ENCODE measurements around the gene ENTPD8.
"Not testable (repeated sequence)": the region's sequence is repeated elsewhere in the genome, so short reads cannot be mapped to it uniquely, and the experiment has no call there.

ENTPD8 gene

GRCh38 chr9:137388589-137389427 is 52.3 kb downstream of the ENTPD8 start:
- no peak overlapping the region for H3K4me3 Mint-ChIP-seq
- no peaks in the 10 kb centered on the region for H3K36me3 Mint-ChIP-seq (ENCODE audit: insufficient read depth)
- DNase-seq (ENCODE audit: low spot score in 2 of 2) = no peak
- no peak overlapping the region for H3K27ac Mint-ChIP-seq (ENCODE audit: low read depth)
- no peaks in the 10 kb centered on the region for H3K27me3 Mint-ChIP-seq
- no peak for ATAC-seq (replicated peaks; ENCODE audit: extremely low read depth, poor library complexity, severe bottlenecking)
- H3K9me3 Mint-ChIP-seq = no peaks in the 10 kb centered on the region
- H3K4me1 Mint-ChIP-seq = peaks cover 7% of the 10 kb centered on the region

- peak overlapping the region; percentile 51 for H3K4me3 Mint-ChIP-seq
- H3K27ac Mint-ChIP-seq (ENCODE audit: low read depth) = peak overlapping the region; percentile 77
- ATAC-seq (replicated peaks; ENCODE audit: extremely low read depth, poor library complexity, severe bottlenecking) (no peak), DNase-seq (ENCODE audit: low spot score in 2 of 2) (no peak)
- no peaks in the 10 kb centered on the region for H3K9me3 Mint-ChIP-seq
- no peaks in the 10 kb centered on the region for H3K36me3 Mint-ChIP-seq (ENCODE audit: insufficient read depth)
- H3K4me1 Mint-ChIP-seq = peaks cover 7% of the 10 kb centered on the region
- no peaks in the 10 kb centered on the region for H3K27me3 Mint-ChIP-seq
These were observed 53.1 kb downstream of the ENTPD8 start for GRCh38 chr9:137387891-137388560.

DNA sequence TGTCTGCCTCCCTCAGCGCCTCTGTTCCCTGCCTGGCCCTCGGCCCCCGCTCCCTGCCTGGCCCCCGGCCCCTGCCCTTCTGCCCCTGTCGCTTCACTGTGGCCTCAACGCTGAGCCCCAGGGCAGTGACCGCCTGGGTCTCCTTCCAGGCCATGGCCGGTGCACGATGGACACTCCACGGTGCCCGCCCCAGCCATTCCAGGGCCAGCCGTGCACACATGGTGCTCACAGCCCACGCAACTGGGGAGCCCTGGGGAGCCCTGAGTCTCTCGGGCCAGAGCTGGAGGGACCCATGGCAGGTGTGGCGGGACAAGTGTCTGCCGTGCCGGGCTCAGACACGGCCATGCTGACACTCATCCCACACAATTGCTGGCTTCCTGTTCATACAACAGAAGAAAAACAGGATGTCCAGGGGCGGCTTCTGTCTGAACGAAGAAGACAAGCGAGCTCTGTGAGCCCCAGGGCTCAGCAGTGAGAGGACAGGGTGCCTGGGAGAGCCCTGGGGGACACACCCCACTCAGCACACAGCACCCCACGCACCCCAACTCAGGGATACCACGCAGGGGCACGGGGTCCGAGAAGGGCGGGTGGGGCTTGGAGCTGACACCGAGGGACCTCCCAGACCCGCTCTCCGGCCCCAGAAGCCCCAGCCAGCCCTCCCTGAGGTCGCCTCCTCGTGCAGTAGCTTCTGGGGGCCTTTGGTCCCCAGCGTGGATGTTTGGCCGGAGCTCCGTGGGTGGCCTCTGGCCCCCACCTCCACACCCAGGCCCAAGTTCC is 53.9 kb downstream of the ENTPD8 start:
- Mint-ChIP-seq H3K36me3 (ENCODE audit: insufficient read depth) (no peaks in the 10 kb centered on the region), H3K27me3 (no peaks in the 10 kb centered on the region), H3K9me3 (no peaks in the 10 kb centered on the region), H3K27ac (ENCODE audit: low read depth) (peak overlapping the region; percentile 77), H3K4me3 (peak overlapping the region; percentile 51), H3K4me1 (peaks cover 7% of the 10 kb centered on the region)
- peak; percentile 58 for ATAC-seq (replicated peaks; ENCODE audit: extremely low read depth, poor library complexity, severe bottlenecking)
- DNase-seq (ENCODE audit: low spot score in 2 of 2) = peak in 1 of 2 donors; percentile 21

DNA sequence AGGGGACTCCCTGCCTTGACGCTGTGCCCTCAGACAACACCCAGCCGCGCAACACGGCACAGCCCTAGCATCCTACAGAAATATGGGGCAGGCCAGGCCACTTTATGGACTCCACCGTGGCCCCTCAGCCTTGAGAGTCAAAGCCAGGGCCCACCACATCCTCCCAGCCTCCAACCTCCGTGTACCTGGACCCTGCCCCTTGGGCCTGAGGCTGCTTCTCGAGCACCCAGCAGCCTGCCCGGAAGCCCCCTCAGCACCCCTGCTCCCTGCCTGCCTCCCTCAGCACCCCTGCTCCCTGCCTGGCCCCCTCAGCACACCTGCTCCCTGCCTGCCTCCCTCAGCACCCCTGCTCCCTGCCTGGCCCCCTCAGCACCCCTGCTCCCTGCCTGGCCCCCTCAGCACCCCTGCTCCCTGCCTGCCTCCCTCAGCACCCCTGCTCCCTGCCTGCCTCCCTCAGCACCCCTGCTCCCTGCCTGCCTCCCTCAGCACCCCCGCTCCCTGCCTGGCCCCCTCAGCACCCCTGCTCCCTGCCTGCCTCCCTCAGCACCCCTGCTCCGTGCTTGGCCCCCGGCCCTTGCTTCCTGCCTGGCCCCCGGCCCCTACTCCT is 54.5 kb downstream of the ENTPD8 start:
- not testable (repeated sequence) for H3K27me3 Mint-ChIP-seq; H3K4me1 Mint-ChIP-seq; H3K4me3 Mint-ChIP-seq; ATAC-seq (replicated peaks; ENCODE audit: extremely low read depth, poor library complexity, severe bottlenecking); DNase-seq (ENCODE audit: low spot score in 2 of 2); H3K36me3 Mint-ChIP-seq (ENCODE audit: insufficient read depth); H3K9me3 Mint-ChIP-seq
- peak overlapping the region; percentile 77 for H3K27ac Mint-ChIP-seq (ENCODE audit: low read depth)

- ATAC-seq (replicated peaks; ENCODE audit: extremely low read depth, poor library complexity, severe bottlenecking) (no peak), DNase-seq (ENCODE audit: low spot score in 2 of 2) (no peak)
- Mint-ChIP-seq H3K9me3 (no peaks in the 10 kb centered on the region), H3K27ac (ENCODE audit: low read depth) (no peak overlapping the region), H3K4me1 (peaks cover 7% of the 10 kb centered on the region), H3K4me3 (no peak overlapping the region), H3K27me3 (no peaks in the 10 kb centered on the region), H3K36me3 (ENCODE audit: insufficient read depth) (no peaks in the 10 kb centered on the region)
These were observed 56.0 kb downstream of the ENTPD8 start for GRCh38 chr9:137385061-137385655.
